ENCODE results near the gene NES. TPM values are rescaled to one million over a fixed set of nuclear protein-coding genes. Genes with fewer than 3 reads are reported as not detected.
"Not testable (repeated sequence)": the region's sequence is repeated elsewhere in the genome, so short reads cannot be mapped to it uniquely, and the experiment has no call there.

The NES gene
- total RNA-seq, 1 donor from 2014 or later: 276 TPM

DNA sequence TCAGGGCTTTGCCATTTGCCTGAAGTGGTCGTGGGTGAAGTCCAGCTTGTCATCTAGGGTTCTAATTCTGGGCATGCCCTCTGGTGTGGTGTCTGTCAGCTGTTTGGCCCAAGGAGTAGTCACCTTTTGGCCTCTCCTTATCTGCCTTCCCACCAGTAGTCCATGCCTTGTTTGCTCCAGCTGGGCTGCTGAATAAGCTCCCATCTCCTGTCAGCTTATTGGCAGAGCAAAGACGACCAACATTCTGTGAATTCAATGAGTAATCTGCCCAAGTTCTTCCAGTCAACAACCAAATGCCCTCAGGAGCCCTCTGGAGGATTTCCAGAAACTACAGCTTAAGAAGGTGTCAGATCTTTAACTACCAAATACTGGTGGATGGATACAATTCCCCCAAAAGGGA is 28.3 kb downstream of the NES start:
- no peak for DNase-seq (ENCODE audit: extremely low read depth, low read depth, low spot score)

DNA sequence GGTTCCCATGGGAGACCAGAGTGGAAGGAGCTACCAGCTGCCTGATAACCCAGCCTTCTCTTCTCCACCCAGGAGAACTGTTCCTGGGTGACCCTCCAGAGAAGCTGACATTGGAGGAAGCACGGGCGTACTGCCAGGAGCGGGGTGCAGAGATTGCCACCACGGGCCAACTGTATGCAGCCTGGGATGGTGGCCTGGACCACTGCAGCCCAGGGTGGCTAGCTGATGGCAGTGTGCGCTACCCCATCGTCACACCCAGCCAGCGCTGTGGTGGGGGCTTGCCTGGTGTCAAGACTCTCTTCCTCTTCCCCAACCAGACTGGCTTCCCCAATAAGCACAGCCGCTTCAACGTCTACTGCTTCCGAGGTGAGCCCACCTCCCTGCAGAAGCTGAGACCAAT is 28.7 kb downstream of the NES start:
- DNase-seq (ENCODE audit: extremely low read depth, low read depth, low spot score): no peak

DNA sequence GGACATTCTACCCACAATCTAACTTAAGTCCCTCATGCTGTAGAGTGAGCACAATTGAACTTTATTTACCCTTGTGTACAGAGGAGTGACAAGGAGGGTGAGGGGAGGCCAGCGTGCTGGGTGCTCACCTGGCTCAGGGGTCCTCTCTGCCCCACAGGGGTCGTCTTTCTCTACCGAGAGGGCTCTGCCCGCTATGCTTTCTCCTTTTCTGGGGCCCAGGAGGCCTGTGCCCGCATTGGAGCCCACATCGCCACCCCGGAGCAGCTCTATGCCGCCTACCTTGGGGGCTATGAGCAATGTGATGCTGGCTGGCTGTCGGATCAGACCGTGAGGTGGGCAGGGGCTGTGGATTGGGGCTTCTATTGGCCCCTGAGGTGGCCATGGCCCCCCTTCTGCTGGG is 29.9 kb downstream of the NES start:
- no peak for DNase-seq (ENCODE audit: extremely low read depth, low read depth, low spot score)

DNA sequence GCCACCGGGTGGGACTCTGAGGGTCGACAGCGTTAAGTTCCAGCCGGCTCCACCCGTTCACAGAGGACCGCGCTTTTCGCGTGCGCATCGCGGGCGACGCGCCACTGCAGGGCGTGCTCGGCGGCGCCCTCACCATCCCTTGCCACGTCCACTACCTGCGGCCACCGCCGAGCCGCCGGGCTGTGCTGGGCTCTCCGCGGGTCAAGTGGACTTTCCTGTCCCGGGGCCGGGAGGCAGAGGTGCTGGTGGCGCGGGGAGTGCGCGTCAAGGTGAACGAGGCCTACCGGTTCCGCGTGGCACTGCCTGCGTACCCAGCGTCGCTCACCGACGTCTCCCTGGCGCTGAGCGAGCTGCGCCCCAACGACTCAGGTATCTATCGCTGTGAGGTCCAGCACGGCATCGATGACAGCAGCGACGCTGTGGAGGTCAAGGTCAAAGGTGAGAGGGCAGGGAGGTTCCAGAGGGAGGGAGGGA is 30.4 kb downstream of the NES start:
- no peak for DNase-seq (ENCODE audit: extremely low read depth, low read depth, low spot score)

DNA sequence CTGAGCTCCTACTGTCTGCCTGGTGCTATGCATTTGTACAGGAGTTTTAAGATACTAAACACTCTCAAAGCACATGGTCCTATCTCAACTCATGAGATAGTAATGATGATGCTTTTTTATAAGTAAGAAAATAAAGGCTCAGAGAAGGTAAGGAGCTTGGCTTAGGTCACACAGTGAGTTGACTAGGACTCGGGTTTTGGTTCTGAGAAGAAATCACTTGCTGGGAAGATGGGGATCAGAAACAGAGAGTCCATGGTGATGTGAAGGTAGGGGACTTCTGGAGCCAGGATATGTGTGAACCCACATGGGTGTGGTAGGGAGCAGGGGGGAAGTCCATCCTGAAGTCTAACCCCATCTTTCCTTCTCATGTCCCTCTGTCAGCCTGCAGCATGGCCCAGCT is 31.5 kb downstream of the NES start:
- DNase-seq (ENCODE audit: extremely low read depth, low read depth, low spot score): no peak

DNA sequence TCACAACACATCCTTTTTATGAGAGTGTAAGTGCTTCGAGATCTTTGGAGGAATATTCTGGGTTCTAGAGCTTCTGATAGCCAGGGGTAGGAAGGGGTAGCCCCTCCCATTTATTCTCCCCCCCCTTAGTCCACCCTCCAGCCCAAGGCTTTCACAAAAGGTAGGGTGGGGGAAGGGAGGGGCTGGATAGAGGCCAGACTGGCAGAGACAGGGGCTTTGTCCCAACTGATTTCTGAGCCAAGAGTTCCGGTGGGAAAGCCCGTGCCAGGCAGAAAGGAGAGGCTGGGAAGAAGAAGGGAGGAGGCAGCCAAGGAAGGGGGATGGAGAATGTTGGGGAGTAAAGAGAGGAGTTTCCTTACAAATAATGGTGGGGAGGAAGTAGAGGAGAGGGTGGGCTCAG is 32.2 kb downstream of the NES start:
- no peak for DNase-seq (ENCODE audit: extremely low read depth, low read depth, low spot score)

DNA sequence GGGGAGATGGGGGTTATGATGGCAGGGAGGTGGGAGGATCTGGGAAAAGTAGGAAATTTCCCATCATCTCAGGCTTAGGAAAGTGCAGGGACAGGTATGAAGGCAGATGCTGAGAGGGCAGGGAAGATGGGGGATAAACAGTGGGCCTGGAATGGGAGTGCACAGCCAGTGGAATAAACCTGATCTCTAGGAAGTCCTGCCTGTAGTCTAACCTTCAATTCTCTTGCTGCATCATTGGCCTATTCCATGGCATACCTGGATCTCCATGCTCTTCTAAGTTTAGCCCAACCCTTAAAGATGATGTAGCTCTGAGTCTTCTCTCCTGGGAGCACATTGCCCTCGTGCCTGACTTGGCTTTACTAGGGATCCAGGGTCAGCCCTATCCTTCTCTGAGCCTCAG is 32.6 kb downstream of the NES start:
- no peak for DNase-seq (ENCODE audit: extremely low read depth, low read depth, low spot score)

DNA sequence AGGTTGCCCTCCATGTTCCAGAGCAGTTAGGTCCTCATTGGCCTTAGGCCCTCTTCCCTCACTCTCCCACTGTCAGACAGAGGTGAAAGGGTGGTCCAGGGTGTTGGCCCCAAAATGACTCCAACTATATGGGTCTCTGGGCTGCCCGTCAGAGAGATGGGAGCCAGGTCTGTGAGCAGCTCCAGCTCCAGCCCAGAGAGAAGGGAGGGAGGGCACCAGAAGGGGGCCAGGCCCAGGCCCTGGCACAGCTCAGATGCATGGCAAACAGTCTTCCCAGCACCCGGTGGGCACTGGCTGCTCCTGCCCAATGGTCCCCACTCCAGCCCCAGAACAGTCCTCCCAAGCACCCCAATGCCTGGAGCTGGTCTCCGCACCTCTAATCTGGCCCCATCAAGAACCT is 33.1 kb downstream of the NES start:
- no peak for DNase-seq (ENCODE audit: extremely low read depth, low read depth, low spot score)

DNA sequence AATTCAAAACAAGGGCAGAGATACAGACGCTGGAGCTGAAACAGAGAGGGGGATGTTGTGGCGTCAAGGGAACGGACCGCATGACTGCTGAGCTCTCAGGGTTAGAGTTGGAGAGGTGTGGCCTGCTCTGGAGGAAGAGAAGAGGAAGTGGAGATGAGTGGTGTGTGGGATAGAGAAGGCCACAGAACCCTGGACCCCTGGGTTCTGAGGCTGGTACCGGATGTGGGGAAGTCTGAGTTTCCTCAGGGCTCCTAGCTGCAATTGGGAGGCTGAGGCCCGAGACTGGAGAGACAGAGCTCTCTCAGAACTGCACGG is 33.5 kb downstream of the NES start:
- DNase-seq (ENCODE audit: extremely low read depth, low read depth, low spot score): no peak

DNA sequence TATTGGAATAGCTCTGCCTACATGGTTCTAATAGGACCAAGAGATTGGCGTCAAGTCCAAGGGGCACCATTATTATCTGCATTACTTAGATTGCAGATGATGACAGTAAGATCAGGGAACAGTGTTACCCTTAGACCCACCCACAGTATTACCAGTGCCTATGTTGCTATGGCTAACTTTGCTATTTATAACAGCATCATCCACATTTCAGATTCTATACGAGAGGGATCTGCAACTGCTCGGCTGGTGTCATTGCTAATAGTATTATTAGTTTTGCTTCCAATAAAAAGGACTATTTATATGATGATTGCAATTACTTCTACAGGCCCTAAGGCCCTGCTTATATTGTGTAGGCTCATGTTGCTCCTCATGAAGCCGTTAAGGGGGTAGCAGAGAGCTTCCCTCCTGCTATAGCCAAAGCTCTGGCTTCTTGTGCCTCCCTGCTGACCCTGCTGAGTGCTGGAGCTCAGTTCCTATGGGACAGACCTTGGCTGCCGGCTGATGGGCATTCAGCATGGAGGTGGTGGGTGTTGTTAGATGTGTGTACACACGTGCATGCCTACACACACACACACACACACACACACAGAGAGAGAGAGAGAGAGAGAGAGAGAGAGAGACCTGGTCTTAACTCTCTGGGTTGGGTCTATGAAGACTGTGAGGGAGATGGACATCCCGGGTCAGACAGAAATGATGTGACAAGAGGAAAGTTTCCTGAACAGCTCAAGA is 34.0 kb downstream of the NES start:
- no peak for DNase-seq (ENCODE audit: extremely low read depth, low read depth, low spot score)

DNA sequence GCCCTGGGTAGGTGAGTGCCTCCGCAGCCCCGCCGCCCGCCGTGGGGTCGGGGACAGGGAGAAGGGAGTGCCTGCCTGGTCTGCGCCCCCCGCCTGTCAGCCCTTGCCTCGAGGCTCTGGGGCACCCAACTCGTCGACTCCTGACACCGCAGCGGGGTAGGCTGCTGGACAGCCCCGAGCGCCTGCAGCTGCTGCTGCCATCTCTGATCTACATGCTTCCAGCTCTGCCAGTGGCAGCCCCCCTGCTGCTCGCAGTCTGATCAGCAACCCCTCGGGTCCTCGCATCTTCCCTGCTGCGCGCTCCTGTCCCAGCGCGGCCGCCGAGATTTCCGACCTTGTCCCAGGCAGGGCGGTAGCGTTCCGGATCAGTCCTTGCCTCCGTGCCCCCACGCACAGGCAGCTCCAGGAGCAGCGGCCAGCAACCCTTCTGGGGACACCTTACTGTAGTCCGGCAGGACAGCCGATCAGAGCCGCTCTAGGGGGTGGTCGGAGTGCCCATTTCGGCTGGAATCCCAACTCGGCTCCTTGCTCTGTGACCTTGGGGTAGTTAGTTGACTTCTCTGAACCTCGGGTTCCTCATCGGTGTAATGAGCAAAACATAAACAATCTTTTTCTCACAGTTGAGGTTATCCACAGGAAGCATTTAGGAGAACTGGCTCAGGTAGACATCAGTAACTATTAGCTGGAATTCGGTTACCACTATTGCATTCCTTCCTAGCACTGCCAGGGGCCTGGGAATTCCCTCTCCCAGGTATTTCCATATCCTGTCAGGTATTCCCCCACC is 34.8 kb downstream of the NES start:
- DNase-seq (ENCODE audit: extremely low read depth, low read depth, low spot score): no peak

DNA sequence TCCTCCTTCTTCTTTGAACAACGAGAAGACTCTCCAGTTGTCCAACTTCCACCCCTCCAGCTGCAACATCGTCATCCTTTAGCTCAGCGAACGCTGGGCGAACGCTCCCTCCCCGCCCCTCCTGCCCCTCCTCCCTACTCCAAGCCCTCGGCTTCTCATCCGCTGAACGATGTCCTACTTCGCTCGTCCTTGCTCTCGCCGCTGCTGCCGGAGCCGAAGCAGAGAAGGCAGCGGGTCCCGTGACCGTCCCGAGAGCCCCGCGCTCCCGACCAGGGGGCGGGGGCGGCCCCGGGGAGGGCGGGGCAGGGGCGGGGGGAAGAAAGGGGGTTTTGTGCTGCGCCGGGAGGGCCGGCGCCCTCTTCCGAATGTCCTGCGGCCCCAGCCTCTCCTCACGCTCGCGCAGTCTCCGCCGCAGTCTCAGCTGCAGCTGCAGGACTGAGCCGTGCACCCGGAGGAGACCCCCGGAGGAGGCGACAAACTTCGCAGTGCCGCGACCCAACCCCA is 35.4 kb downstream of the NES start, which contains the start of gene BCAN:
Gene BCAN, plus strand, starts transcription at position 357 of the 504 bp plus-strand sequence. CDS start 3,938 bp downstream, outside the sequence.
- DNase-seq (ENCODE audit: extremely low read depth, low read depth, low spot score): no peak

DNA sequence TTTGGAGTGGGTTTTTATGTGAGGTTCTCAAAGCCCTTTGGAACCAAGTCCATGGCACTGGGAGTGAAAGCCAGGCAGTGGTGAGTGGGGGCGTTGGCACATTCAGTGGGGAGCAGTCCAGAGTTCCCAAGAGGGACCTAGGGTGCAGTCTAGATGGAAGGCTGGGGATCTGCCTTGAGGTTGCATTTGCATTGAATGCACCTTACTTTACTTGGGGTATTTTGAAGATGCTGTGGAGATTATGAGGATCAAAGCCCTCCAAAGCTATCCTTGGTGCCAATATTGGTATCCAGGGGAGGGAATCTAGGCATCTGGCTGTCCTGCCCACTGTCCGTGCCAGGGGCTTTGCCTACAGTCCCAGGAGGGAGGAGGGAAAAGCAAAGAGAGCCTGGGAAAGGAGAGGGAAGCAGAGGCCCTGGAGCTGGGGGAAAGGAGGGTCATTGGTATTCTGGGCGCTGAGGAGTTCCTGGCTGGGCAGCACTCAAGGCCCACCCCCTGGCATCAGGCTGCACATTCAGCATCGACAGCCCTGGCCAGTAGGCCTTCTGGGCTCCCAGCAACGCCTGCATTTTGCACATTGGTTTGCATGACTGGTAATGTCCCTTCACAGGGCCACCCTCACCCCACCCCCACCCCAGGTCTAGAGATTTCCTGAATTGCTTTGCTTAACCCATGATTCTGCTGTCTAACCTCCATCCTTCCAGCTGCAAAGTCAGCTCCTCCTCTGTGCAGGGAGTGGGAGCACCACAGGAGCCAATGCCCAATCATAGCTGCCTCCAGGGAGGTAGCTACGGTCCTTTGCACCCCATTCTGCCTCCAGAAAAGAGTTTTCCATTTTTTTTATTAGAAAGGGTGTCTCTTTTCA is 36.1 kb downstream of the NES start:
- DNase-seq (ENCODE audit: extremely low read depth, low read depth, low spot score): no peak

DNA sequence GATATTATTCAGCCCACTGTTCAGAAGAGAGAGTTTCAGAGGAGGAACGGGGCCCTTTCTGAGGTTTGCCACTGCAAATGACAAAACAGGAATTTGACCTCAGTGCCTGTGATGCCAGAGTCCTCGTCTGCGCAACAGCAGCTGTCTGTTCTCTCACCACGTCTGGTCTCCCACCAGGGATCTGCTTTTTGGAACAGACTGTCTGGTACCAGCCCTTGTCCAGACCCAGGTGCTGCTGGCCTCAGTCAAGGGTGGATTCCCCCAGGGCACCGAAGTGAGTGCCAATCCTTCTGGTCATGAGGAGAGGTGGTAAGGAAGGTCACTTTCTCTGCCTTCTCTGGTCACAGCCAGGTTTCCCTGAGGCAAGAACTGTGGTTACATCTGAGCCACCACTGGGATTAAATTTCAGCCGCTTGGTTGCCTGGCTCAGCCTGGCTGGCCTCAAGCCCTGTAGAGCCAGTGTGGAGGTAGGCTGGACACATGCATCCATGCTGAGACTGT is 37.6 kb downstream of the NES start:
- DNase-seq (ENCODE audit: extremely low read depth, low read depth, low spot score): no peak

DNA sequence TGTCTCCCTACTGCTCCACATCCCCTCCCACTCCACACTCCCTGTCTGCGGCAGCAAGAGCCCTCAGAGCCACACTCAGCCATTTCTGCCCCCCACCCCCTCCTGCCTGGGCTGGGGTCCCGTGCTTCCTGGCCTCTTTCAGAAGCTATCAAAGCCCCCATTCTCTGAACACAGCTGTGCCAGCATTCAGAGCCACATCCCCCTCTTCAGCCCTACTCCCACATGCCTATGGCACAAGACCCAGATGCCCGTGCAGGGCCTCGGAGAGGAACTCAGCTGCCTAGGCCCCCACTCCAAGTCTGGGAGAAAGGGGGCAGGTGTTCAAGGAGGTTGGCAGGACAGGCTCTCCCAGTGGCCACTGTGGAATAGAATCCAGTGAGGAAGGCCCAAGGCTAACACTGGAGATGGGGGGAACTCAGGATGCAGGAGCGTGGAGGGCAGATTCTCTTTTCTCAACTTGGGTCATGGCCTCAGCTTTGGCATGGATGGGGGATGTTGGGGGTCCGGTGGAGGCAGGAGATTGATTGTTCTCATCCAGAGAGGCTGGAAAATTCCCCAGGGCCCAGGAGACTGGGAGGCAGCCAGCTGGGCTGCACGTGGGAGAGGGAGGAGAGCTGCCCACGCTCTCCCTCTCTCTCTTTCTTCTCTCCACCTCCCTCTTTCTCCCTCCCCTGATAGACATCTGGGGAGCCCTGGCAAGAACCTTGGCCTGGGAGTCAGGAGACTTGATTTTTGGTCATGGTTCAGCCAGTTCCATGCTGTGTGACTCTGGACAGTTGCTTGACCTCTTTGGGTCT is 38.8 kb downstream of the NES start:
- no peak for DNase-seq (ENCODE audit: extremely low read depth, low read depth, low spot score)

DNA sequence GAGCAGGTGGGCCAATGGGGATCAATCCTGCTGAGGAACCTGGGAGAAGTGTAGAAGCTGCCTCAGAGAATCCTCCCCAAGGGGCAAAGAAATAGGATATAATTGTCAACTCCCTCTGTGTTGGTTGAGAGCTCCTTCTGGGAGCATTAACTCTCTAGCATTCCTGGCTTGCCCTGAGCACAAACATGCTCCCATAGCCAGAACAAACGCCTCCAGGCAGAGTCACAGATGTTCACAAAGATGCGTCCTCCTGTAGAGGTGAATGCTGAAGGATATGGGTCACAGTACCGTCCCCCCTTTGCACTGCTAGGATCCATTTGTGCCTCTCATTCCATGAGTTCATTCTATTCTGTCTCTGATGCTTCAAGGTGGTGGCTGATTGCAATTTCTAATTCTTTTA is 44.9 kb downstream of the NES start:
- no peak for DNase-seq (ENCODE audit: extremely low read depth, low read depth, low spot score)

DNA sequence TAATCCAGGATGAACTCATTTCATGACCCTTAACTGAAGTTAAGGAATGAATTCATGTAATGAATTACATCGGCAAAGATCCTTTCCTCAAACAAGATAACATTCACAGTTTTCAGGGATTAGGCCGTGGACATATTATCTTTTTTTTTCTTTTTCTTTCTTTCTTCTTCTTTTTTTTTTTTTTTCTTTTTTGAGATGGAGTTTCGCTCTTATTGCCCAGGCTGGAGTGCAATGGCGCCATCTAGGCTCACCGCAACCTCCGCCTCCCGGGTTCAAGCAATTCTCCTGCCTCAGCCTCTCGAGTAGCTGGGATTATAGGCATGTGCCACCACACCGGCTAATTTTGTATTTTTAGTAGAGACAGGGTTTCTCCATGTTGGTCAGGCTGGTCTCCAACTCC is 46.1 kb downstream of the NES start:
- not testable (repeated sequence) for DNase-seq (ENCODE audit: extremely low read depth, low read depth, low spot score)

DNA sequence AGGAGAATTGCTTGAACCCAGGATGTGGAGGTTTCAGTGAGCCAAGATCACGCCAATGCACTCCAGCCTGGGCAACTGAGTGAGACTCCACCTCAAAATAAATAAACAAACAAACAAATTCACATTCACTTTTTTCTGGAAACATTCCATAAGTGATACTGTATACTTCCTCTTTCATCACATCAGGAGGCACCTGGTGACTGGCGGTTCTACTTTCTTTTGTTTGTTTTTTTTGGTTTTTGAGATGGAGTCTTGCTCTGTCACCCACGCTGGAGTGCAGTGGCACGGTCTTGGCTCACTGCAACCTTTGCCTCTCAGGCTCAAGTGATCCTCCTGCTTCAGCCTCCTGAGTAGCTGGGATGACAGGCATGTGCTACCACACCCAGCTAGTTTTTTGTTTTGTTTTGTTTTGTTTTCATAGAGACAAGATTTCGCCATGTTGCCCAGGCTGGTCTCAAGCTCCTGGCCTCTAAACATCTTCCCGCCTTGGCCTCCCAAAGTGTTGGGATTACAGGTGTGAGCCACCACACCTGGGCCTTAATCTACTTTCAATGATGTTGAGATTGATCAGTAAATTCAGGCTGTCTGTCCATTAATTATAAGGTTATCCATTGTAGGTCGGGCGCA is 47.3 kb downstream of the NES start:
- no peak for DNase-seq (ENCODE audit: extremely low read depth, low read depth, low spot score)

DNA sequence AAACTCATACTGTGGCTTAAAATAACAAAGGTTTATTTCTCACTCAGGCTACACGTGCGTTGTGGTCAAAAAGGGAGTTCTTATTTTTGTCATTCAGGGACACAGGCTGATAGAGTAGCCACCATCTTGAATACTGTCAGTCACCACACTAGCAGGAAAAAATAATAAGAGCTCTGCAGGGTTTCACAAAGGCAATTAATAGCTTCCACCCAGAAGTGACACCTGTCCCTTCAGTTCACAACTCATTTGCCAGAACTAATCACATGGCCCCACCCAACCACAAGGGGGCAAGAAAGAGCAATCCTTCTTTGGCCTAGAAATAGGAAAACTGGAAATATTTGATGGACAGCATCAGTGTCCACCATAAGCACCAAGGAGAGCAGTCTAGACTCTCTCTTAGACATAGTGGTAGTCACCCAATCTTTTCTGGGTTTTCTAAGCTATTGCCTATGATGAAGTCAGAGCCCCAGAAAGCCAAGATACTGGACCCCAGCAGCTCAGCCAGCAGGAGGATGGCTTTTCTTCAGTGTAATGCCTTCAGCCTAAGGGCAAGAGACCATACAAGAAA is 49.8 kb downstream of the NES start:
- no peak for DNase-seq (ENCODE audit: extremely low read depth, low read depth, low spot score)

Data from glomerular endothelial cell (primary cell).